ENCODE measurements around the gene EPOP. TPM values are rescaled to one million over a fixed set of nuclear protein-coding genes. Genes with fewer than 3 reads are reported as not detected.

Gene EPOP
- total RNA-seq, 1 donor from 2014 or later, result 8.0 TPM

DNA sequence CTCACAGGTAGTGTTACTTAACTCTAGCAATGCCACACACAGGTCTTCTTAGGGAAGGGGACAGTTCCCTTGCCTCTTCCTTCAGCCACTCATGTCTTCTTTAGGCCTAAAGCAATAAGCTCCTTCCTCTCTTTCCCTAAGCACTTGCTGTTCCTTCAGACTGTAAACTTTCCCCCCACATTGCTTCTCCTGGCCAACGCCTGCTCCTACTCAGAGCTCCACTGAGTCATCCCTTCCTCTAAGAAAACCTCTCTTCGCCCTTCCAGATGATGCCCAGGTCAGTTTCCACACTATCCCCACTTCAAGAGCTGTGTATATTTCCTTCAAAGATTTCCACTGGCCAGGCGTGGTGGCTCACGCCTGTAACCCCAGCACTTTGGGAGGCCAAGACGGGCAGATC lies 12.5 kb upstream of the EPOP start:
- H3K27me3 ChIP-seq, result peaks cover 65% of the 10 kb centered on the region
- no peak overlapping the region for H2AFZ ChIP-seq (replicated peaks)
- H3K27ac ChIP-seq, result no peak overlapping the region
- H3K4me1 ChIP-seq, result no peaks in the 10 kb centered on the region
- H3K79me2 ChIP-seq (ENCODE audit: low read depth), result no peaks in the 10 kb centered on the region
- H3K4me3 ChIP-seq, result no peak overlapping the region
- no peaks in the 10 kb centered on the region for H3K36me3 ChIP-seq
- Mint-ChIP-seq H3K4me3 (no peak overlapping the region), H3K27ac (no peak overlapping the region), H3K9me3 (no peaks in the 10 kb centered on the region), H3K4me1 (peaks cover 3% of the 10 kb centered on the region), H3K27me3 (ENCODE audit: insufficient read depth, low read depth) (peaks cover 6% of the 10 kb centered on the region), H3K36me3 (no peaks in the 10 kb centered on the region)
- no peaks in the 10 kb centered on the region for H4K20me1 ChIP-seq (ENCODE audit: low read depth)
- no peak overlapping the region for H3K9ac ChIP-seq
- H3F3A ChIP-seq (ENCODE audit: low read depth), result no peaks in the 10 kb centered on the region
- DNase-seq (ENCODE audit: low spot score), result no peak
- H3K4me2 ChIP-seq, result no peak overlapping the region
- no peak for TF ChIP-seq EZH2 (IDR thresholded peaks at IDR 0.05)
- TF ChIP-seq, protein P1, sequence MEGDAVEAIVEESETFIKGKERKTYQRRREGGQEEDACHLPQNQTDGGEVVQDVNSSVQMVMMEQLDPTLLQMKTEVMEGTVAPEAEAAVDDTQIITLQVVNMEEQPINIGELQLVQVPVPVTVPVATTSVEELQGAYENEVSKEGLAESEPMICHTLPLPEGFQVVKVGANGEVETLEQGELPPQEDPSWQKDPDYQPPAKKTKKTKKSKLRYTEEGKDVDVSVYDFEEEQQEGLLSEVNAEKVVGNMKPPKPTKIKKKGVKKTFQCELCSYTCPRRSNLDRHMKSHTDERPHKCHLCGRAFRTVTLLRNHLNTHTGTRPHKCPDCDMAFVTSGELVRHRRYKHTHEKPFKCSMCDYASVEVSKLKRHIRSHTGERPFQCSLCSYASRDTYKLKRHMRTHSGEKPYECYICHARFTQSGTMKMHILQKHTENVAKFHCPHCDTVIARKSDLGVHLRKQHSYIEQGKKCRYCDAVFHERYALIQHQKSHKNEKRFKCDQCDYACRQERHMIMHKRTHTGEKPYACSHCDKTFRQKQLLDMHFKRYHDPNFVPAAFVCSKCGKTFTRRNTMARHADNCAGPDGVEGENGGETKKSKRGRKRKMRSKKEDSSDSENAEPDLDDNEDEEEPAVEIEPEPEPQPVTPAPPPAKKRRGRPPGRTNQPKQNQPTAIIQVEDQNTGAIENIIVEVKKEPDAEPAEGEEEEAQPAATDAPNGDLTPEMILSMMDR (IDR thresholded peaks at IDR 0.05), result no peak
- TF ChIP-seq EZH2phosphoT487 (IDR thresholded peaks at IDR 0.05), result no peak
- no peaks in the 10 kb centered on the region for H3K9me3 ChIP-seq (ENCODE audit: low read depth)

DNA sequence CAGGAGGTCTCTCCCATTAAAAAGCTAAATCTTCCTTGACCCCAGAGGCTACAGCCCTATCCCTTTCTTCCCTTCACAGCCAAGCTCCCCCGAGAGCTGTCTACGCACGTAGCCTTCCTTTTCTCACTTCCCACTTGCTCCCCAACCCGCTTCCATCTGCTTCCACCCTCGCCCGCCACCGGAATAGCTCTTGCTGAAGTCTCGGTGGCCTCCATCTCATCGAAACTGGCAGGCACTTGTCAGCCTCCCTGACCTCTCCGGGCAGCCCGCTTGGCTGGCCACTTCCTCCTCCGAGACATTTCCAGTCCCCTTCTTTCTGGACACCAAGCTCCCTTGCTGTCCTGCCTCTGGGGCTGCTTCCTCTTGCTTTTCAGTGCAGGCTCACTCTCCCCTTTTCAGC lies 10.7 kb upstream of the EPOP start:
- Mint-ChIP-seq H3K36me3 (no peaks in the 10 kb centered on the region), H3K4me3 (no peak overlapping the region), H3K27me3 (ENCODE audit: insufficient read depth, low read depth) (peaks cover 6% of the 10 kb centered on the region), H3K4me1 (no peaks in the 10 kb centered on the region), H3K27ac (peak overlapping the region; percentile 17), H3K9me3 (no peaks in the 10 kb centered on the region)
- Histone ChIP-seq H3K4me3 (no peak overlapping the region), H4K20me1 (ENCODE audit: low read depth) (no peaks in the 10 kb centered on the region), H3K4me1 (no peaks in the 10 kb centered on the region), H3K79me2 (ENCODE audit: low read depth) (no peaks in the 10 kb centered on the region), H3K27ac (no peak overlapping the region), H3K9me3 (ENCODE audit: low read depth) (no peaks in the 10 kb centered on the region), H3K4me2 (no peak overlapping the region), H3F3A (ENCODE audit: low read depth) (peaks cover 3% of the 10 kb centered on the region), H3K9ac (no peak overlapping the region), H3K27me3 (peaks cover 50% of the 10 kb centered on the region), H2AFZ (replicated peaks) (no peak overlapping the region), H3K36me3 (no peaks in the 10 kb centered on the region)
- TF ChIP-seq EZH2 (IDR thresholded peaks at IDR 0.05), result no peak
- TF ChIP-seq, protein P1 (IDR thresholded peaks at IDR 0.05), result no peak
- no peak for TF ChIP-seq EZH2phosphoT487 (IDR thresholded peaks at IDR 0.05)
- DNase-seq (ENCODE audit: low spot score), result no peak

DNA sequence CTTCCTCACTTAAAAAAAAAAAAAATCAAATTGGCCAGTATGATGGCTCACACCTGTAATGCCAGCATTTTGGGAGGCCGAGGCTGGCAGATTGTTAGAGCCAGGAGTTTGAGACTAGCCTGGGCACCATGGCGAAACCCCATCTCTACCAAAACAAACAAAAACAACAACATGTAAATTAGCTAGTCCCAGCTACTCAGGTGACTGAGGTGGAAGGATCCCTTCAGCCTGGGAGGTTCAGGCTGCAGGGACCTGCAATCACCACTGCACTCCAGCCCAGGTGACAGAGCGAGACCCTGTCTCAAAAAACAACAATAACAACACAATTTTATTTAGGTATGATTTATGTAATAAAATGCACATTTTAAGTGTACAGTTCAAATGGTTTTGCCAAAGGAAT lies 6.3 kb upstream of the EPOP start:
- Histone ChIP-seq H4K20me1 (ENCODE audit: low read depth) (no peaks in the 10 kb centered on the region), H3K9ac (no peak overlapping the region), H3K4me3 (no peak overlapping the region), H3K4me1 (no peaks in the 10 kb centered on the region), H3F3A (ENCODE audit: low read depth) (peaks cover 9% of the 10 kb centered on the region), H2AFZ (replicated peaks) (no peak overlapping the region), H3K79me2 (ENCODE audit: low read depth) (no peaks in the 10 kb centered on the region), H3K9me3 (ENCODE audit: low read depth) (no peaks in the 10 kb centered on the region), H3K4me2 (no peak overlapping the region), H3K27me3 (peaks cover 39% of the 10 kb centered on the region), H3K36me3 (no peaks in the 10 kb centered on the region), H3K27ac (no peak overlapping the region)
- no peak for DNase-seq (ENCODE audit: low spot score)
- Mint-ChIP-seq H3K27ac (no peak overlapping the region), H3K4me3 (peak overlapping the region; percentile 50), H3K36me3 (no peaks in the 10 kb centered on the region), H3K27me3 (ENCODE audit: insufficient read depth, low read depth) (peaks cover 17% of the 10 kb centered on the region), H3K9me3 (no peaks in the 10 kb centered on the region), H3K4me1 (peaks cover 6% of the 10 kb centered on the region)
- no peak for TF ChIP-seq EZH2phosphoT487 (IDR thresholded peaks at IDR 0.05)
- TF ChIP-seq, protein P1 (IDR thresholded peaks at IDR 0.05), result no peak
- no peak for TF ChIP-seq EZH2 (IDR thresholded peaks at IDR 0.05)

All from neural progenitor cell (in vitro differentiated cells).